GM19043 (cell line): ENCODE results near the gene NTN5.

Source experiments
- ATAC-seq: cut with Tn5 transposase; IDR thresholded peaks from one replicate; pipeline ENCODE4 v1.9.1; 2021; ENCODE audit warnings: low read depth; ENCODE audit not compliant: unreplicated experiment

Gene NTN5

DNA sequence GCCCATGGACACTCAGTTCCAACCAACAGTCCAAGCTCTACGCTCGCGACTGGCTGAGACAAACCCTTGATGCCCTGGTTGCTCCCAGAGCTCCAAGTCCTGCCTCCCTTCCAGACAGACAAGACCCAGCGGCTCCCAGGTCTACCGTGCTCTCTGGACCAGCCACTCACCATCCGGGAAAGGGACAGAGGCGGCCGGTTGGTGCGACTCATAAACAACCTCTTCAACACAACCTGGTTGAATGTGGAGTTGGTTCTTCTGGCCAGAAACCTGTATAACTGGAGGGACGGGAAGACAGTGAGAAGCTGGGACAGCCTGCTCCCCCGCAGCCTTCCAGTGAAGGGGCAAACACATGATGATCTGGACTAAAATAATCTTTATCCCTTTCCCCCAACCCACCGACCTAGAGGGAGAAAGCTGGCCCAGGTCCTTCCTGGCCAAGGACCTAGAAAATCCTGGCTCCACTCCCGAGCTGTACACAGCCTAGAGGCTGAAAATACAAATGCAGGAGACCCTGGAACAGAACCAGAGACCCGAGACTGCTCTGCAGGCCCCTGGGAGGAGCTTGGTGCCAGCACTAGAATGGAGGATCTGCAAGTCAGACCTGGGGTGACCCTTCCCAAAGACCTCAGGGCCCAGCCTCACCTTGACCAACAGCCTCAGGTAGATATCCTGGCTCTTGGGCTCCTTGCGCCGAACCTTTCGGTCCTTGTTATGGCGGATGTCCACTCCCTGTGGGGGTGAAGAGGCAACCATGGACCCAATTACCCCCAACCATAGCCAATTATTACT, 55.5 kb downstream of the NTN5 start:
- no peak for ATAC-seq

DNA sequence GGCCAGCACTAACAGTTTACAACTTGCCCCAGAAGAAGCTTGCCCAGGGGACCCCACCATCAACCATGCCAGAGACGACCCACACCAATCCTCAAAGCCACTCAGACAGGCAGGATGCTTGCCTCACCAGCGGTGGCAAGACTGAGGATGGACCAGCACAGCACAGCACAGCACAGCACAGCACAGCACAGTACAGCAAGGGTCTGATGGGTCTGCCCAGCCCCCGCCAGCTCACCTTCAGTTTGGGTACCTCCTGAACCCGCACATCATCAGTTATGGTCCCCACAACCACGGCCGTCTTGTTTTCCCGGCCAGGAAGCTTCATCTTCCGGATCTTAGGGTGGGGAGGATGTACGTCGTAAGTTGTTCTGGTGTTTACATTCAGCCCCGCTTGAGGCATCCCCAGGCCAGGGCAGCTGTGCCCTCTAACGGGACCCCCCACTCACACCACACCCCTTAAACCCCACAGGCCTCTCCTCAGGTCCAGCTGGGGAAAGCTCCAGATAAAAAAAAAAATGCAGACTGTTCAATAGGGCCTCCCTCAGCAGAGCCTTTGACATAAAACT, 56.2 kb downstream of the NTN5 start:
- ATAC-seq: no peak

DNA sequence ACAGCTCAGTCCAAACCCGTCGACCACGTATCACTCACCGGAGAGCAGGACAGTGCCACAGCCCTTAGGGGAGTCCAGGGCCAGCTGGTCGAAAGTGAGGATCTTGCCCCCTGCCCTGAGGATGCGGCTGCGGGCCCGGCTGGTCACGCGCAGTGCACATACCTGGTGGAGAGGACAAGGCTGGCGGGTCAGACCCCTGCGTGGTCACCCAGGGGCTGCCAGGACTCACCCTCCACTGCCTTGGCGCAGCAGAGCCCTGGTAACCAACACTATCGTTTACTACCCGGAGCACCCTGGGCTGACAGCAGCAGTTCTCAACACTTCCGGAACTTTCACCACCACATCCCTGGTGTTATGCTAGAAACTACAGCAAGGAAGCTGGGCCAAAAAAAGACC, 56.8 kb downstream of the NTN5 start:
- ATAC-seq: no peak

DNA sequence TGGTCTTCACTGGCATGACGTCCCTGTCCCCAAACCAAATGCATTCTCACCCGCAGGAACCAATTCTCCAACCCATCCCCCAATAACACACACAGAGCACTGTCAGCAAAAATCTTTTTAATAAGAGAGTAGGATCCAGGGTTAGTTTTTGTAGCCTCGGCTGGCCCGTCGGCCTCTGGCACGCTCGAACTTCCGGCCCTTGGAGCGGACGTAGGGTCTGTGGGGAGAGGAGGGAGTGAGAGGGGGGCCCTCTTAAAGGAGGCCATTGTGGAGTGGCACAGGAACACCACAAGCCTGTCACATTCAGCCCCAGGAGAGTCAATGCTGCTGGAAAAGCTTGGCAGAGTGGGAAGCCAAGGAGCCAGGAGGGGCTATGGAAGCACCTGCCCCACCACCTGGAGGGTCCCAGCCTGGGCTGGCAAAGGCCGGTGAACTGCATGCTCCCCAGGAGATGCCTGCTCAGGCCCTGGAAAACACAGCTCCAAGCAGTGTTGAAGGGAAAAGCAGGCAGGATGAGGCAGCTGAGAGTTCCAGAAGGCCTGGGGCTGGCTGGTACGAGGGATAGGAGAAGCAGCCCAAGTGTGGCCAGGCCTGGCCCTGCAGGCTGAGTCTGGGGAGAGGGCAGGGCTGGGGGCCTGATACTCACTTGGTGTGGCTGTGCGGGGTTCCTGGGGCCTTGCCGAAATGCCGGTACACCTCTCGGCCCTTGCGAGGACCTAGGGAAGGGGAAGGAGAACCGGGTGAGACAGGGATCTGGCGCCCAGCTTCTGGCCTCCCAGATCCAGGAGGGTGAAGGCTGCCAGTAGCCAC, 57.4 kb downstream of the NTN5 start:
- ATAC-seq: no peak

DNA sequence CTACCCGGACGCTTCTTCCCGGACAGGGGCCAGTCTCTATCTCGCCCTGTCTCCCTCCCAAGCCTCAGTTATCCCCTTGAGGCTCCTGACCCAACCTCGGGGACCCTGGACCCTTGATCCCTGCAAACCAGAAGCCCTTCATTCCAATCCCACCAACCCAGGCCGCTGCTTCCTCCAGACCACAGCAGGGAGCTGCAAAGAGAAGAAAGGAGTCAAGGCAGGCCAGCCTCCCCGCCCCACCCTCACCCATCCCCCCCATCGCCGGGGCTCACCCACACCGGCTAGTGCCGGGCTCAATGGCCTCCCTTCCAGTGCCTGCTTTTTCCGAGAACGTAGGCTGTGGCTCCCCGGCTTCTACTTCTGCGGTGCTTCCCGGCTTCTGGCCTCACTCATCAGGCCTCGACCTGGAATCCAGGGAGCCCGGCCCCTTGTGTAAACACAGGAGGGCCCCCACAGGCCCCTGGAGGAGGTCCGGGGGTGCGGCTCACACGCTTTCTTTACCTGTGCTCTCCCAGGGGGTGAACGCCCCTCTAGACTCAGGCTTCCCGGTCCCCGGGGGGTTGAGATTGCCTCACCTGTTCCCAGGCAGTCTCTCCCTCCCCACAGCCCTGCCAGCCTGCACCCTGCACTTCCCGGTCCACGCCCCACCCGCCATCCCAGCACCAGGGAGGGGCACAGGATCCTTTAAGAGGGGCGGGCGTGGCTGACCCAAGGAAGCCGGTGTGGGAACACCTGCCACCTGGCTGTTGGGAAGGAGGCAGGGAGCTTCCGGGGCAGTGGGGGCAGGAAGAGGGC, 58.2 kb downstream of the NTN5 start, which contains the start of gene FAM83E:
Gene FAM83E, minus strand, starts transcription at position 641 of the 795 bp plus-strand sequence. CDS start 1,704 bp downstream, outside the sequence.
- no peak for ATAC-seq

DNA sequence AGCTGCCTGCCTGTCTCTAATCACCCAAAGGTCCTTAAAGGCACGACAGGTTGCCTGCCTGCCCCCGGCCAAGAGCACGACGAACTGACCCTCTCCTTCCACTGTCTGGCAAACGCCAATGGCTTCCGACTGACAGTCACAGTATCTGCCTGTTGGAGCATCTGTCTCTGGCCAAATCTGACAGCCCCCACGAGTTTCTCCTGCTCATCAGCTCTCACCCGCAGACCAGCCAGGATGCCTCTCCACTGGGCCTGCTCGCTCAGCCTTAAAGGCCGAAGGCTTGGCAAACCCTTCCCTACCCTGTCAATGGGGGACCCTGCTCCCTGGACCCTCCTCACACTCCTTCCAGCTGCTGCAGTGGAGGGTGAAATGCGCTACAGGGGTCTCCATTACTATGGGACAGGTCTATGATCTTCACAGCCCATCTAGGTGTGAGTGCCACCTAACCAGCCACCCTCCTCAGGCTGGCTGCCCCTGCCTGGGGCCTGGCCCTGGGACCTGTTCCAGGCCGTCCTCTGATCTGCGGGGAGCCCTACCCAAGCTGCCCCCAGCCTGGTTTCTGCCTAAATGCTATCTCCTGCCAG, 58.9 kb downstream of the NTN5 start:
- no peak for ATAC-seq

DNA sequence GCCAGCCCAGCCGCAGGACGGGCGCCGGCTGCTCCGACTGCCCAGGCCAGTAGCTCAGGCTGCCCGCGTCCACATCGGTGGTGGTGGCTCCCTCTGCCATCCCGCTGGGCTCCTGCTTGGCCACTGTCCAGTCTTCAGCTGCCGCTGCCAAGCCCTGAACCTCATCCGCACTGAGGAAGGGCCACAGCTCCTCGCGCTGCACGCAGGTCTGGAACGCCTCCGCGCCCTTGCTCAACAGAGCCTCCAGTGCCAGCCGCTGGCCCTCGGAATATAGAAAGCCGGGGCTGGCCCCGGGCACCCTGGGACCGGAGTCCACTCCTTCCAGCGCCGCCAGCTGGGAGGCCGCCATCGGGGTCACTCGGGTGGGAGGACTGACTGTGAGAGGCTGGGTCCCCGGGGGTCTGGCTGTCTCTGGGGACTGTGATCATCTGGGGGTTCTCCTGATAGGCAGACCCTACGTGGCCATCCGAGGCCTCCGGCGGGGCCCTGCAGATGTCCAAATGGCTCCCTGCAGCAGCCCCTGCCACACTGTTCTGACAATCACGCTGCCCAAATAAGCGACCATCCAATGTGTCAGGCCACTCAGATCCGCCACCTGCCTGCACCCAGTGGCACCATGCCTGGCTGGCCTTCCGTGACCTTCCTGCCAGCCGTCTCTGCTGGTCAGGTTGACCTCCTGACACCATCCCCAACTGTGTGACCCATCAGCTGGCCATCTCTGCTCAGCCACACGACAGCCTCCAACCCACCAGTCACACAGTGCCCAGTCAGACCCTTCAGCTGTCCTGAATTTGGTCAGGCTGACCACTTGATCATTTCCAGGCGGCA, 59.6 kb downstream of the NTN5 start:
- ATAC-seq: no peak

DNA sequence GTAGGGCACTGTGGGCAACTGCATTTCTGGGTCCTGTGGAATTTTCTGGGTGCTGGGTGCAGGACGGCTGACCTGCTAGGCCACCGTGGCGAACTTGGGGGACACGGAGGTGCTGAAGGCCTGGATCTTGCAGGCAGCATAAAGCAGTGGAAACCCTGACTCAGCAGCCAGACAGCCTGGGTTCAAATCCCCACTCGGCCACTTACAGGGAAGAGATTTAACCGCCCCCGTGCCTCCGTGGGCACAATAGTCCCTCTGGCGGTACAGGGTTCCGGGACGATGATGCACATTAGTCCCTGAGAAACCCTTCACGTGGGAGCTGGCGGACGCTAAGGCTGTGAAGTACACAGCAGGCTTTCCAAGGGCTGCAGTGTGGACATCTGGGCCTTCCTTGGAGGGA, 60.9 kb downstream of the NTN5 start:
- no peak for ATAC-seq
